Breast epithelium (tissue), 3 donors: ENCODE results near the gene LDLR.
"Not testable (repeated sequence)": the region's sequence is repeated elsewhere in the genome, so short reads cannot be mapped to it uniquely, and the experiment has no call there.

Experiments used
- CTCF ChIP-seq, 3 donors: fragments of 450-650 bp; IDR thresholded peaks; one replicate each; pipeline ENCODE4 v1.5.1; 2016 to 2017; ENCODE audit warnings: antibody characterized with exemption in 3 of 3, mild to moderate bottlenecking in 3 of 3, moderate library complexity in 3 of 3
- POLR2A ChIP-seq: fragments of 450-650 bp; IDR thresholded peaks from one replicate; pipeline ENCODE4 v1.6.1; 2016; ENCODE audit warnings: antibody characterized with exemption, mild to moderate bottlenecking, moderate library complexity

GRCh38 chr19:11180975-11181374 is 91.7 kb downstream of the LDLR start:
- TF ChIP-seq CTCF (IDR thresholded peaks at IDR 0.05); POLR2A: not testable (repeated sequence)
